Memory B cell (primary cell): ENCODE measurements around the gene RRP8.

Source experiments
- ATAC-seq: fragments of 150-1000 bp; cut with Tn5 transposase; 2 replicates; pipeline ENCODE4 v1.10.0; 2021; ENCODE audit warnings: low read depth, mild to moderate bottlenecking, moderate library complexity
- DNase-seq, 2 donors: peaks; one replicate each; pipeline ENCODE4 v3.0.0; 2022; ENCODE audit warnings: low spot score in 2 of 2
- H3K27ac Mint-ChIP-seq: one replicate; pipeline ENCODE4 v1.8.0; 2022; ENCODE audit warnings: mild to moderate bottlenecking, moderate library complexity, mixed read lengths
- H3K27me3 Mint-ChIP-seq: one replicate; pipeline ENCODE4 v1.8.0; 2022; ENCODE audit warnings: mixed read lengths
- H3K36me3 Mint-ChIP-seq: one replicate; pipeline ENCODE4 v1.8.0; 2022; ENCODE audit warnings: mild to moderate bottlenecking, mixed read lengths
- H3K4me1 Mint-ChIP-seq: one replicate; pipeline ENCODE4 v1.8.0; 2022; ENCODE audit warnings: mixed read lengths
- H3K4me3 Mint-ChIP-seq: one replicate; pipeline ENCODE4 v1.8.0; 2022; ENCODE audit warnings: mild to moderate bottlenecking, moderate library complexity, mixed read lengths
- H3K9me3 Mint-ChIP-seq: one replicate; pipeline ENCODE4 v1.8.0; 2022; ENCODE audit warnings: mixed read lengths

Gene RRP8

GRCh38 chr11:6607190-6607795 lies 3.9 kb upstream of the RRP8 start:
- ATAC-seq (no peak), DNase-seq (no peak)
- peak overlapping the region; percentile 45 for H3K4me3 Mint-ChIP-seq
- H3K36me3 Mint-ChIP-seq, result peaks cover 20% of the 10 kb centered on the region
- H3K27ac Mint-ChIP-seq, result peak overlapping the region; percentile 81
- H3K4me1 Mint-ChIP-seq, result peaks cover 23% of the 10 kb centered on the region
- H3K9me3 Mint-ChIP-seq, result no peaks in the 10 kb centered on the region
- no peaks in the 10 kb centered on the region for H3K27me3 Mint-ChIP-seq

GRCh38 chr11:6606471-6607189 lies 3.2 kb upstream of the RRP8 start:
- DNase-seq (peak in 1 of 2 donors; percentile 18), ATAC-seq (no peak)
- Mint-ChIP-seq H3K9me3 (no peaks in the 10 kb centered on the region), H3K4me1 (peaks cover 28% of the 10 kb centered on the region), H3K27ac (peak overlapping the region; percentile 81), H3K36me3 (peaks cover 20% of the 10 kb centered on the region), H3K27me3 (no peaks in the 10 kb centered on the region), H3K4me3 (peak overlapping the region; percentile 15)

- ATAC-seq, result no peak
- Mint-ChIP-seq H3K36me3 (peaks cover 15% of the 10 kb centered on the region), H3K9me3 (no peaks in the 10 kb centered on the region), H3K4me3 (no peak overlapping the region), H3K4me1 (peaks cover 20% of the 10 kb centered on the region), H3K27me3 (no peaks in the 10 kb centered on the region), H3K27ac (no peak overlapping the region)
- DNase-seq, result no peak
Measured at GRCh38 chr11:6604790-6605189, 1.4 kb upstream of the RRP8 start.

GRCh38 chr11:6604081-6604626 lies 738 bp upstream of the RRP8 start:
- Mint-ChIP-seq H3K27ac (no peak overlapping the region), H3K9me3 (no peaks in the 10 kb centered on the region), H3K27me3 (no peaks in the 10 kb centered on the region), H3K4me1 (peaks cover 25% of the 10 kb centered on the region), H3K36me3 (peaks cover 16% of the 10 kb centered on the region), H3K4me3 (no peak overlapping the region)
- DNase-seq, result peak; percentile 30 to 52
- peak; percentile 63 for ATAC-seq

GRCh38 chr11:6602096-6602940 lies 1.1 kb downstream of the RRP8 start:
- Mint-ChIP-seq H3K4me1 (peaks cover 31% of the 10 kb centered on the region), H3K27ac (peak overlapping the region; percentile 73), H3K36me3 (peaks cover 19% of the 10 kb centered on the region), H3K9me3 (no peaks in the 10 kb centered on the region), H3K4me3 (no peak overlapping the region), H3K27me3 (no peaks in the 10 kb centered on the region)
- no peak for DNase-seq
- ATAC-seq, result no peak

- Mint-ChIP-seq H3K4me3 (no peak overlapping the region), H3K36me3 (peaks cover 25% of the 10 kb centered on the region), H3K27ac (no peak overlapping the region), H3K9me3 (no peaks in the 10 kb centered on the region), H3K27me3 (no peaks in the 10 kb centered on the region), H3K4me1 (peaks cover 27% of the 10 kb centered on the region)
- DNase-seq (no peak), ATAC-seq (no peak)
Measured at GRCh38 chr11:6601041-6601461, 2.4 kb downstream of the RRP8 start.

- Mint-ChIP-seq H3K9me3 (no peaks in the 10 kb centered on the region), H3K4me3 (no peak overlapping the region), H3K27ac (no peak overlapping the region), H3K4me1 (peaks cover 26% of the 10 kb centered on the region), H3K36me3 (peaks cover 28% of the 10 kb centered on the region), H3K27me3 (no peaks in the 10 kb centered on the region)
- ATAC-seq (no peak), DNase-seq (no peak)
Measured at GRCh38 chr11:6599881-6600390, 3.5 kb downstream of the RRP8 start.

GRCh38 chr11:6599449-6599848 lies 4.0 kb downstream of the RRP8 start:
- no peaks in the 10 kb centered on the region for H3K27me3 Mint-ChIP-seq
- no peak overlapping the region for H3K4me3 Mint-ChIP-seq
- H3K36me3 Mint-ChIP-seq, result peaks cover 30% of the 10 kb centered on the region
- H3K9me3 Mint-ChIP-seq, result no peaks in the 10 kb centered on the region
- no peak for ATAC-seq
- no peak overlapping the region for H3K27ac Mint-ChIP-seq
- no peak for DNase-seq
- peaks cover 26% of the 10 kb centered on the region for H3K4me1 Mint-ChIP-seq

GRCh38 chr11:6598555-6598954 lies 4.9 kb downstream of the RRP8 start:
- H3K36me3 Mint-ChIP-seq, result peaks cover 37% of the 10 kb centered on the region
- peak overlapping the region; percentile 19 for H3K27ac Mint-ChIP-seq
- DNase-seq (no peak), ATAC-seq (no peak)
- H3K27me3 Mint-ChIP-seq, result no peaks in the 10 kb centered on the region
- no peaks in the 10 kb centered on the region for H3K9me3 Mint-ChIP-seq
- peaks cover 26% of the 10 kb centered on the region for H3K4me1 Mint-ChIP-seq
- no peak overlapping the region for H3K4me3 Mint-ChIP-seq

GRCh38 chr11:6596239-6596877 lies 7.1 kb downstream of the RRP8 start:
- no peak overlapping the region for H3K4me3 Mint-ChIP-seq
- H3K36me3 Mint-ChIP-seq, result peaks cover 43% of the 10 kb centered on the region
- H3K4me1 Mint-ChIP-seq, result peaks cover 21% of the 10 kb centered on the region
- H3K9me3 Mint-ChIP-seq, result no peaks in the 10 kb centered on the region
- ATAC-seq (no peak), DNase-seq (no peak)
- H3K27me3 Mint-ChIP-seq, result no peaks in the 10 kb centered on the region
- H3K27ac Mint-ChIP-seq, result peak overlapping the region; percentile 72

- Mint-ChIP-seq H3K9me3 (no peaks in the 10 kb centered on the region), H3K36me3 (peaks cover 40% of the 10 kb centered on the region)
Measured at GRCh38 chr11:6594142-6594768, 9.2 kb downstream of the RRP8 start.

GRCh38 chr11:6588018-6588417 lies 15.4 kb downstream of the RRP8 start:
- H3K4me3 Mint-ChIP-seq, result no peak overlapping the region
- H3K9me3 Mint-ChIP-seq, result peaks cover 8% of the 10 kb centered on the region
- DNase-seq (no peak), ATAC-seq (no peak)
- peaks cover 29% of the 10 kb centered on the region for H3K36me3 Mint-ChIP-seq
- H3K27ac Mint-ChIP-seq, result no peak overlapping the region
- H3K4me1 Mint-ChIP-seq, result no peaks in the 10 kb centered on the region
- no peaks in the 10 kb centered on the region for H3K27me3 Mint-ChIP-seq

More at GRCh38 chr11:6594142-6594768, 9.2 kb downstream of the RRP8 start:
- peaks cover 15% of the 10 kb centered on the region for H3K4me1 Mint-ChIP-seq
- DNase-seq (no peak), ATAC-seq (no peak)
- H3K4me3 Mint-ChIP-seq, result no peak overlapping the region
- no peaks in the 10 kb centered on the region for H3K27me3 Mint-ChIP-seq
- H3K27ac Mint-ChIP-seq, result no peak overlapping the region

GRCh38 chr11:6587360-6587953 lies 16.0 kb downstream of the RRP8 start:
- ATAC-seq (no peak), DNase-seq (no peak)
- H3K4me1 Mint-ChIP-seq, result no peaks in the 10 kb centered on the region
- H3K36me3 Mint-ChIP-seq, result peaks cover 30% of the 10 kb centered on the region
- H3K27me3 Mint-ChIP-seq, result no peaks in the 10 kb centered on the region
- H3K4me3 Mint-ChIP-seq, result no peak overlapping the region
- H3K9me3 Mint-ChIP-seq, result peaks cover 10% of the 10 kb centered on the region
- H3K27ac Mint-ChIP-seq, result no peak overlapping the region
